H1 (cell line): ENCODE measurements around the gene CDK13. TPM values are rescaled to one million over a fixed set of nuclear protein-coding genes. Genes with fewer than 3 reads are reported as not detected.

Experiments used
- CTCF ChIA-PET: fragments of 300-600 bp; sonication (Branson Sonifier 250); formaldehyde crosslinking; loops from one replicate; lab custom pipeline; 2021; ENCODE audit not compliant: partially characterized antibody; lab: Charles Lee
- POLR2A ChIA-PET: fragments of 300-600 bp; sonication (Branson Sonifier 250); formaldehyde crosslinking; loops from one replicate; lab custom pipeline; 2021; ENCODE audit warnings: inconsistent platforms; ENCODE audit not compliant: partially characterized antibody; lab: Charles Lee
- DNase-seq, 2 experiments: peaks; one replicate each; pipeline versions ENCODE4 v3.0.0 to v3.0.0-alpha.2; 2010 to 2022; ENCODE audit warnings: low spot score in 2 of 2, low read depth in 1 of 2, mixed read lengths in 1 of 2
- FAIRE-seq: peaks from 2 replicates; lab custom pipeline; 2011; peaks lifted over from hg19 to GRCh38; lab: Jason Lieb, UNC
- H2AFZ ChIP-seq: 2 replicates; pipeline ENCODE4 v1.8.1; 2012; ENCODE audit warnings: low read length, inconsistent platforms
- H2AK5ac ChIP-seq: 2 replicates; pipeline ENCODE4 v1.6.1; 2013; ENCODE audit warnings: low read depth, low read length
- H2BK120ac ChIP-seq: replicated peaks from 2 replicates; pipeline ENCODE3; 2013; ENCODE audit warnings: low read depth, low read length, inconsistent platforms
- H2BK12ac ChIP-seq: 2 replicates; pipeline ENCODE4 v1.6.1; 2013; ENCODE audit warnings: low read depth, low read length
- H2BK15ac ChIP-seq: 2 replicates; pipeline ENCODE4 v1.6.1; 2013; ENCODE audit warnings: low read length
- H2BK20ac ChIP-seq: 2 replicates; pipeline ENCODE4 v1.6.1; 2013; ENCODE audit warnings: low read length
- H2BK5ac ChIP-seq: 2 replicates; pipeline ENCODE4 v1.6.1; 2013; ENCODE audit warnings: low read depth, low read length
- H3K14ac ChIP-seq: 2 replicates; pipeline ENCODE4 v1.6.1; 2013; ENCODE audit warnings: inconsistent platforms; ENCODE audit not compliant: insufficient read length
- H3K18ac ChIP-seq: 2 replicates; pipeline ENCODE4 v1.6.1; 2013; ENCODE audit warnings: low read length; ENCODE audit errors: extremely low read depth
- H3K23ac ChIP-seq: 2 replicates; pipeline ENCODE4 v1.6.1; 2013; ENCODE audit warnings: inconsistent platforms; ENCODE audit not compliant: insufficient read length
- H3K23me2 ChIP-seq: 2 replicates; pipeline ENCODE4 v1.6.1; 2013; ENCODE audit warnings: low read depth, low read length
- H3K27ac ChIP-seq: 2 replicates; pipeline ENCODE4 v1.6.1; 2011; ENCODE audit warnings: low read depth, low read length, inconsistent platforms
- H3K27me3 ChIP-seq, 4 experiments: replicated peaks in 1 of 4; 1 replicate in 1 of 4; 2 replicates in 3 of 4; pipeline versions ENCODE4 v1.6.1 to v1.8.1; 2011 to 2013; ENCODE audit warnings: low read length in 3 of 4, mild to moderate bottlenecking in 3 of 4, inconsistent platforms in 2 of 4, mixed read lengths in 2 of 4, moderate library complexity in 1 of 4; ENCODE audit not compliant: control insufficient read depth in 3 of 4, insufficient read depth in 3 of 4; ENCODE audit errors: extremely low read depth in 1 of 4
- H3K36me3 ChIP-seq, 4 experiments: 2 replicates each; pipeline versions ENCODE4 v1.6.1 to v1.8.1; 2011 to 2013; ENCODE audit warnings: mild to moderate bottlenecking in 4 of 4, low read length in 3 of 4, moderate library complexity in 2 of 4, control low read depth in 1 of 4, inconsistent platforms in 1 of 4; ENCODE audit not compliant: insufficient read depth in 4 of 4, control insufficient read depth in 2 of 4
- H3K4ac ChIP-seq: replicated peaks from 2 replicates; pipeline ENCODE3; 2013; ENCODE audit warnings: low read length, low read depth, mixed read lengths, inconsistent platforms; ENCODE audit not compliant: insufficient read length
- H3K4me1 ChIP-seq, 4 experiments: replicated peaks in 1 of 4; 1 replicate in 1 of 4; 2 replicates in 3 of 4; pipeline versions ENCODE4 v1.6.1 to v1.8.1; 2011 to 2013; ENCODE audit warnings: low read length in 3 of 4, inconsistent platforms in 2 of 4, mixed read lengths in 1 of 4; ENCODE audit not compliant: insufficient read depth in 4 of 4, control insufficient read depth in 3 of 4
- H3K4me2 ChIP-seq, 2 experiments: 2 replicates each; pipeline versions ENCODE4 v1.6.1 to v1.8.1; 2011 to 2013; ENCODE audit warnings: low read depth in 2 of 2, low read length in 2 of 2, control low read depth in 1 of 2, inconsistent platforms in 1 of 2, mild to moderate bottlenecking in 1 of 2; ENCODE audit not compliant: insufficient read depth in 1 of 2
- H3K4me3 ChIP-seq, 4 experiments: fragments of 200-600, 300-600 bp in 1 of 4; sonication (generic), shearing (Covaris generic), sonication (Bioruptor Twin) in 1 of 4; 2 replicates each; pipeline versions ENCODE4 v1.5.1 to v1.8.1; 2011 to 2016; ENCODE audit warnings: low read length in 4 of 4, low read depth in 3 of 4, control low read depth in 2 of 4, inconsistent platforms in 2 of 4, mild to moderate bottlenecking in 2 of 4, mixed read lengths in 1 of 4, moderate library complexity in 1 of 4; ENCODE audit not compliant: insufficient read depth in 2 of 4; ENCODE audit errors: extremely low read depth in 1 of 4
- H3K56ac ChIP-seq: replicated peaks from 2 replicates; pipeline ENCODE3; 2013; ENCODE audit warnings: low read depth, mild to moderate bottlenecking, mixed read lengths, low read length, inconsistent platforms; ENCODE audit not compliant: insufficient read length
- H3K79me1 ChIP-seq: 2 replicates; pipeline ENCODE4 v1.6.1; 2013; ENCODE audit warnings: low read depth, low read length, control low read depth
- H3K79me2 ChIP-seq, 2 experiments: 2 replicates each; pipeline versions ENCODE4 v1.6.1 to v1.8.1; 2012 to 2013; ENCODE audit warnings: low read length in 2 of 2, mild to moderate bottlenecking in 2 of 2, inconsistent platforms in 1 of 2; ENCODE audit not compliant: insufficient read depth in 2 of 2, control insufficient read depth in 1 of 2
- H3K9ac ChIP-seq, 4 experiments: replicated peaks in 1 of 4; 1 replicate in 1 of 4; 2 replicates in 3 of 4; pipeline versions ENCODE4 v1.6.1 to v1.8.1; 2011 to 2013; ENCODE audit warnings: low read depth in 3 of 4, low read length in 3 of 4, control low read depth in 2 of 4, mild to moderate bottlenecking in 2 of 4, moderate library complexity in 2 of 4, inconsistent platforms in 1 of 4; ENCODE audit errors: extremely low read depth in 1 of 4
- H3K9me3 ChIP-seq, 2 experiments: 2 replicates each; pipeline versions ENCODE4 v1.6.1 to v1.8.1; 2012 to 2013; ENCODE audit warnings: mild to moderate bottlenecking in 2 of 2, moderate library complexity in 2 of 2, control low read depth in 1 of 2, inconsistent platforms in 1 of 2, low read depth in 1 of 2, low read length in 1 of 2, mixed read lengths in 1 of 2; ENCODE audit not compliant: insufficient read depth in 2 of 2
- H4K20me1 ChIP-seq, 2 experiments: replicated peaks in 1 of 2; 2 replicates each; pipeline versions ENCODE3 to v1.8.1; 2011 to 2013; ENCODE audit warnings: inconsistent platforms in 2 of 2, low read length in 2 of 2, mild to moderate bottlenecking in 1 of 2; ENCODE audit not compliant: insufficient read depth in 2 of 2, control insufficient read depth in 1 of 2
- H4K5ac ChIP-seq: 2 replicates; pipeline ENCODE4 v1.6.1; 2013; ENCODE audit warnings: low read length, low read depth, mixed read lengths, inconsistent platforms; ENCODE audit not compliant: insufficient read length
- H4K8ac ChIP-seq: 2 replicates; pipeline ENCODE4 v1.8.0; 2013; ENCODE audit warnings: mild to moderate bottlenecking, moderate library complexity, low read length, inconsistent platforms; ENCODE audit not compliant: insufficient read depth; ENCODE audit errors: extremely low read depth
- H4K91ac ChIP-seq: replicated peaks from 2 replicates; pipeline ENCODE3; 2013; ENCODE audit warnings: low read length, mixed read lengths, inconsistent platforms; ENCODE audit not compliant: insufficient read length
- JUND ChIP-seq: IDR thresholded peaks from 2 replicates; pipeline ENCODE4 v1.6.1; 2011; ENCODE audit warnings: mild to moderate bottlenecking, improper control_type of control experiment, low read length
- NANOG ChIP-seq: IDR thresholded peaks from 2 replicates; pipeline ENCODE4 v1.6.1; 2011; ENCODE audit warnings: low read length, low read depth, mild to moderate bottlenecking, inconsistent platforms; ENCODE audit not compliant: insufficient read depth, poor library complexity, severe bottlenecking
- POLR2AphosphoS5 ChIP-seq: IDR thresholded peaks from 2 replicates; pipeline ENCODE4 v1.6.1; 2011; ENCODE audit warnings: low read depth, low read length
- RBBP5 ChIP-seq: IDR thresholded peaks from 2 replicates; pipeline ENCODE4 v1.7.1; 2012; ENCODE audit warnings: low read depth, mild to moderate bottlenecking, inconsistent platforms, low read length, moderate library complexity, borderline replicate concordance
- RXRA ChIP-seq: IDR thresholded peaks from 2 replicates; pipeline ENCODE4 v1.6.1; 2011; ENCODE audit warnings: low read depth, mild to moderate bottlenecking, low read length, moderate library complexity; ENCODE audit not compliant: insufficient read depth
- SP1 ChIP-seq: IDR thresholded peaks from 2 replicates; pipeline ENCODE4 v1.6.1; 2011; ENCODE audit warnings: low read depth, low read length
- TAF7 ChIP-seq: optimal IDR thresholded peaks from 2 replicates; pipeline ENCODE3; 2011; ENCODE audit warnings: low read depth, mild to moderate bottlenecking, inconsistent platforms, low read length, moderate library complexity, borderline replicate concordance
- TCF12 ChIP-seq: IDR thresholded peaks from 2 replicates; pipeline ENCODE4 v1.6.1; 2011; ENCODE audit warnings: low read depth, mild to moderate bottlenecking, low read length
- USF2 ChIP-seq: IDR thresholded peaks from 2 replicates; pipeline ENCODE4 v1.6.1; 2011; ENCODE audit warnings: low read length, improper control_type of control experiment
- WGBS, 2 experiments: shearing (Covaris generic) in 1 of 2; methylation state at CpG; one replicate each; pipeline versions ENCODE4 v1.1.6 to v1.1.7; 2013 to 2015; ENCODE audit warnings: low lambda C conversion rate in 2 of 2, mixed read lengths in 2 of 2, inconsistent platforms in 1 of 2, low coverage in 1 of 2, missing lambda C conversion rate in 1 of 2; ENCODE audit not compliant: insufficient replicate concordance in 2 of 2, insufficient coverage in 1 of 2, insufficient read length in 1 of 2; ENCODE audit errors: extremely low coverage in 1 of 2, missing lambda C conversion rate in 1 of 2; 5-methylcytosine and 5-hydroxymethylcytosine counted together
- polyA plus RNA-seq, 7 experiments: library from polyadenylated mRNA; depleted of rRNA in 3 of 7; stranded (reverse) in 5 of 7; unstranded in 2 of 7; fragments of >200 nt in 5 of 7; fragments of 200-250 nt in 2 of 7; gene quantifications; 1 replicate in 5 of 7; 2 replicates in 1 of 7; 4 replicates in 1 of 7; pipeline versions ENCODE4 v1.2.1 to v1.2.3, GENCODE V29; 2011 to 2013; ENCODE audit warnings: missing spikeins in 2 of 7, mixed read lengths in 2 of 7
- total RNA-seq: library from RNA; stranded (reverse); fragmentation: NEBNext Ultra II Directional; extraction: Animal tissue kit (Norgen Biotek cat#: 25700); gene quantifications from 2 replicates; pipeline ENCODE4 v1.2.1, GENCODE V29; 2021

Gene CDK13
- total and polyA plus RNA-seq, 2 of the 8 experiments (the other 6 are each of a cell fraction or from before 2014, with no cell fraction given): 22.6 to 49.5 TPM

- H3K18ac ChIP-seq: no peak overlapping the region
- no peak overlapping the region for H4K91ac ChIP-seq
- H2BK15ac ChIP-seq: no peak overlapping the region
- H3K23ac ChIP-seq: no peak overlapping the region
- FAIRE-seq (no peak), DNase-seq (no peak)
- H3K4ac ChIP-seq: no peak overlapping the region
- no peaks in the 10 kb centered on the region; the same call in 1 of the 2 replicates for H3K79me1 ChIP-seq
- no peak overlapping the region for H3K4me2 ChIP-seq
- no peak overlapping the region for H2BK20ac ChIP-seq
- H3K27me3 ChIP-seq: no peaks in the 10 kb centered on the region
- CTCF ChIA-PET: interaction anchor here (1.3 to 1.5 kb wide), 2 partner anchors 32 to 277 kb away, joined by 3 to 4 read pairs; no protein-coding TSS in a partner anchor
- no peak overlapping the region for H3K56ac ChIP-seq
- no peak overlapping the region for H4K8ac ChIP-seq
- H3K4me1 ChIP-seq: no peaks in the 10 kb centered on the region
- H3K4me3 ChIP-seq: no peak overlapping the region
- H2AK5ac ChIP-seq: no peak overlapping the region
- no peak overlapping the region for H2AFZ ChIP-seq
- H3K27ac ChIP-seq: no peak overlapping the region
- no peaks in the 10 kb centered on the region for H3K23me2 ChIP-seq
- 0 out of 4 replicates have a peak, but pooled peaks cover 0 to 2% of the 10 kb centered on the region in 2 experiments for H3K79me2 ChIP-seq
- H4K5ac ChIP-seq: no peak overlapping the region
- no peak overlapping the region for H2BK120ac ChIP-seq
- H3K9ac ChIP-seq: no peak overlapping the region
- peaks cover 0 to 4% (median 2%) of the 10 kb centered on the region in 4 experiments; a peak in 3 of 8 replicates for H3K36me3 ChIP-seq
- H2BK12ac ChIP-seq: no peak overlapping the region
- no peak overlapping the region for H2BK5ac ChIP-seq
- no peaks in the 10 kb centered on the region for H4K20me1 ChIP-seq
- H3K9me3 ChIP-seq: no peaks in the 10 kb centered on the region
- 83% methylated on average over 4 of the region's 4 CpGs; no CpG with 5 or more reads in 1 of the 2 experiments for WGBS, 2 experiments
- H3K14ac ChIP-seq: no peak overlapping the region
- POLR2A ChIA-PET: interaction anchor here (0.8 to 1.5 kb wide), 2 partner anchors 9 to 16 kb away, joined by 3 to 6 read pairs; no protein-coding TSS in a partner anchor
- no peak for TF ChIP-seq NANOG
- no peak for TF ChIP-seq RXRA
- no peak for TF ChIP-seq TCF12
- no peak for TF ChIP-seq SP1
- no peak for TF ChIP-seq TAF7
- TF ChIP-seq JUND: no peak
- TF ChIP-seq USF2: no peak
- no peak for TF ChIP-seq RBBP5
- no peak for TF ChIP-seq POLR2AphosphoS5
Observed at GRCh38 chr7:40019558-40019957, 69.5 kb downstream of the CDK13 start.
